ENCODE measurements around the gene MANSC1. TPM values are rescaled to one million over a fixed set of nuclear protein-coding genes. Genes with fewer than 3 reads are reported as not detected.

MANSC1 gene
- total and polyA plus RNA-seq, 9 of the 15 experiments (the other 6 are each of a cell fraction or from before 2014, with no cell fraction given): 0.76 to 8.6 (median 3.1) TPM

GRCh38 chr12:12393171-12393570, 43.1 kb upstream of the MANSC1 start (continued):
- TF ChIP-seq ZNF639 (CRISPR knock-in tag; conservative IDR thresholded peaks at IDR 0.05 in 1 of 2, IDR thresholded peaks at IDR 0.05 in 1 of 2) (no peak), SIX5 (IDR thresholded peaks at IDR 0.05; ENCODE audit: borderline replicate concordance in 1 of 2, insufficient read depth in 1 of 2, low read depth in 1 of 2, low read length in 2 of 2) (no peak)

DNA sequence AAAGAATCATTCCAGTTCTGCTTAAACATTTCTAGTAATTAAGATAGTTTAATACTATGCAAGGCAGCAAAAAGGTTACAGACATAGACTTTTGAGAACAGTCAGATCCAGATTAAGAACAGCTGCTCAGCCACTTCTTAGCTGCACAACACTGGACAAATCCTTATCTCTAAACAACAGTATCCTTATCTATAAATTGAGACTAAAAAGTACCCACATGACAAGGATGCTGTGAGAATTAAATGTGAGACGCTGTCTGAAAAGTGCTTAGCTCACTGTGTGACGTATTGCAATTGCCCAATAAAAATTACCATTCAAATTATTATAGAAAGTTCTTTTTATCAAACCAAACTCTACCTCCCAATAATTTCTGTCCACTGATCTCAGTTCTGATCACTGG, 42.4 kb upstream of the MANSC1 start:
- Histone ChIP-seq H3K4me1 (replicated peaks in 1 of 2; ENCODE audit: control insufficient read depth in 2 of 2, insufficient read depth in 2 of 2, low read length in 2 of 2) (peaks cover 5 to 6% of the 10 kb centered on the region in 2 experiments; a peak in 3 of 5 replicates), H3K27ac (ENCODE audit: extremely low read depth, low read depth, low read length) (0 out of 3 replicates have a peak overlapping the region, but pooled peaks have one; percentile 37), H3K9me1 (ENCODE audit: control insufficient read depth, insufficient read depth, low read length) (no peaks in the 10 kb centered on the region), H3K79me2 (ENCODE audit: control insufficient read depth, insufficient read depth, low read length) (no peaks in the 10 kb centered on the region; the same call in 2 of the 3 replicates), H4K20me1 (replicated peaks; ENCODE audit: control insufficient read depth, insufficient read depth, low read length) (no peaks in the 10 kb centered on the region), H3K9me3 (replicated peaks; ENCODE audit: control insufficient read depth, insufficient read depth, low read depth, low read length) (no peaks in the 10 kb centered on the region), H3K4me3 (no peak overlapping the region), H3K4me2 (ENCODE audit: insufficient read depth, low read length) (peak overlapping the region; percentile 23; the same call in 1 of the 2 replicates), H3K27me3 (ENCODE audit: control insufficient read depth in 2 of 2, insufficient read depth in 2 of 2, low read length in 2 of 2) (no peaks in the 10 kb centered on the region), H2AFZ (ENCODE audit: low read depth, low read length) (no peak overlapping the region), H3K36me3 (ENCODE audit: control insufficient read depth, insufficient read depth, low read length) (no peaks in the 10 kb centered on the region), H3K9ac (ENCODE audit: insufficient read depth in 1 of 2, low read depth in 2 of 2, low read length in 2 of 2) (no peak overlapping the region)
- POLR2A ChIA-PET: interaction anchor here (0.8 to 2.0 kb wide), 2 partner anchors 11 to 34 kb away, joined by 3 to 5 read pairs; no protein-coding TSS in a partner anchor
- in situ Hi-C loops (cut with MboI): no loop called here
- intact Hi-C loops (cut with micrococcal nuclease): no loop called here
- peak; percentile 76 for FAIRE-seq
- ATAC-seq: peak; percentile 78
- DNase-seq (ENCODE audit: extremely low read depth in 1 of 4, low spot score in 3 of 4): peak; percentile 37 to 66 (median 43)
- CTCF ChIA-PET (ENCODE audit: low intra/inter-chr PET ratio): no interaction called here
- BruUV-seq (replicated peaks): no TSS peak
- WGBS (ENCODE audit: insufficient coverage, low coverage, missing lambda C conversion rate): 4% methylated on average over 2 of the region's 2 CpGs
- TF ChIP-seq, protein P1, sequence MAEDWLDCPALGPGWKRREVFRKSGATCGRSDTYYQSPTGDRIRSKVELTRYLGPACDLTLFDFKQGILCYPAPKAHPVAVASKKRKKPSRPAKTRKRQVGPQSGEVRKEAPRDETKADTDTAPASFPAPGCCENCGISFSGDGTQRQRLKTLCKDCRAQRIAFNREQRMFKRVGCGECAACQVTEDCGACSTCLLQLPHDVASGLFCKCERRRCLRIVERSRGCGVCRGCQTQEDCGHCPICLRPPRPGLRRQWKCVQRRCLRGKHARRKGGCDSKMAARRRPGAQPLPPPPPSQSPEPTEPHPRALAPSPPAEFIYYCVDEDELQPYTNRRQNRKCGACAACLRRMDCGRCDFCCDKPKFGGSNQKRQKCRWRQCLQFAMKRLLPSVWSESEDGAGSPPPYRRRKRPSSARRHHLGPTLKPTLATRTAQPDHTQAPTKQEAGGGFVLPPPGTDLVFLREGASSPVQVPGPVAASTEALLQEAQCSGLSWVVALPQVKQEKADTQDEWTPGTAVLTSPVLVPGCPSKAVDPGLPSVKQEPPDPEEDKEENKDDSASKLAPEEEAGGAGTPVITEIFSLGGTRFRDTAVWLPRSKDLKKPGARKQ (CRISPR knock-in tag; IDR thresholded peaks at IDR 0.05): no peak
- TF ChIP-seq, protein P2, sequence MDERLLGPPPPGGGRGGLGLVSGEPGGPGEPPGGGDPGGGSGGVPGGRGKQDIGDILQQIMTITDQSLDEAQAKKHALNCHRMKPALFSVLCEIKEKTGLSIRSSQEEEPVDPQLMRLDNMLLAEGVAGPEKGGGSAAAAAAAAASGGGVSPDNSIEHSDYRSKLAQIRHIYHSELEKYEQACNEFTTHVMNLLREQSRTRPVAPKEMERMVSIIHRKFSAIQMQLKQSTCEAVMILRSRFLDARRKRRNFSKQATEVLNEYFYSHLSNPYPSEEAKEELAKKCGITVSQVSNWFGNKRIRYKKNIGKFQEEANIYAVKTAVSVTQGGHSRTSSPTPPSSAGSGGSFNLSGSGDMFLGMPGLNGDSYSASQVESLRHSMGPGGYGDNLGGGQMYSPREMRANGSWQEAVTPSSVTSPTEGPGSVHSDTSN (CRISPR knock-in tag; IDR thresholded peaks at IDR 0.05; ENCODE audit: low read depth): no peak
- TF ChIP-seq, protein P2 (tag; conservative IDR thresholded peaks at IDR 0.05; ENCODE audit: low read depth): no peak
- TF ChIP-seq, protein P3, sequence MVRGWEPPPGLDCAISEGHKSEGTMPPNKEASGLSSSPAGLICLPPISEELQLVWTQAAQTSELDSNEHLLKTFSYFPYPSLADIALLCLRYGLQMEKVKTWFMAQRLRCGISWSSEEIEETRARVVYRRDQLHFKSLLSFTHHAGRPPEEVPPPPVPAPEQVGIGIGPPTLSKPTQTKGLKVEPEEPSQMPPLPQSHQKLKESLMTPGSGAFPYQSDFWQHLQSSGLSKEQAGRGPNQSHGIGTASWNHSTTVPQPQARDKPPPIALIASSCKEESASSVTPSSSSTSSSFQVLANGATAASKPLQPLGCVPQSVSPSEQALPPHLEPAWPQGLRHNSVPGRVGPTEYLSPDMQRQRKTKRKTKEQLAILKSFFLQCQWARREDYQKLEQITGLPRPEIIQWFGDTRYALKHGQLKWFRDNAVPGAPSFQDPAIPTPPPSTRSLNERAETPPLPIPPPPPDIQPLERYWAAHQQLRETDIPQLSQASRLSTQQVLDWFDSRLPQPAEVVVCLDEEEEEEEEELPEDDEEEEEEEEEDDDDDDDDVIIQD (CRISPR knock-in tag; IDR thresholded peaks at IDR 0.05): no peak
- TF ChIP-seq, protein P4, sequence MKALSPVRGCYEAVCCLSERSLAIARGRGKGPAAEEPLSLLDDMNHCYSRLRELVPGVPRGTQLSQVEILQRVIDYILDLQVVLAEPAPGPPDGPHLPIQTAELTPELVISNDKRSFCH (CRISPR knock-in tag; IDR thresholded peaks at IDR 0.05): no peak
- TF ChIP-seq, protein P4 (tag; IDR thresholded peaks at IDR 0.05): no peak
- no peak for TF ChIP-seq MAFK (IDR thresholded peaks at IDR 0.05; ENCODE audit: low read length)
- no peak for TF ChIP-seq TAF15 (IDR thresholded peaks at IDR 0.05; ENCODE audit: low read depth, low read length)
- TF ChIP-seq TCF15 (CRISPR knock-in tag; IDR thresholded peaks at IDR 0.05): no peak

All from K562 (cell line).